ENCODE results near the gene FZR1. TPM values are rescaled to one million over a fixed set of nuclear protein-coding genes. Genes with fewer than 3 reads are reported as not detected.

The FZR1 gene
- total and polyA plus RNA-seq, 2 of the 4 experiments (the other 2 are of a cell fraction), result 21.5 to 47.8 TPM

DNA sequence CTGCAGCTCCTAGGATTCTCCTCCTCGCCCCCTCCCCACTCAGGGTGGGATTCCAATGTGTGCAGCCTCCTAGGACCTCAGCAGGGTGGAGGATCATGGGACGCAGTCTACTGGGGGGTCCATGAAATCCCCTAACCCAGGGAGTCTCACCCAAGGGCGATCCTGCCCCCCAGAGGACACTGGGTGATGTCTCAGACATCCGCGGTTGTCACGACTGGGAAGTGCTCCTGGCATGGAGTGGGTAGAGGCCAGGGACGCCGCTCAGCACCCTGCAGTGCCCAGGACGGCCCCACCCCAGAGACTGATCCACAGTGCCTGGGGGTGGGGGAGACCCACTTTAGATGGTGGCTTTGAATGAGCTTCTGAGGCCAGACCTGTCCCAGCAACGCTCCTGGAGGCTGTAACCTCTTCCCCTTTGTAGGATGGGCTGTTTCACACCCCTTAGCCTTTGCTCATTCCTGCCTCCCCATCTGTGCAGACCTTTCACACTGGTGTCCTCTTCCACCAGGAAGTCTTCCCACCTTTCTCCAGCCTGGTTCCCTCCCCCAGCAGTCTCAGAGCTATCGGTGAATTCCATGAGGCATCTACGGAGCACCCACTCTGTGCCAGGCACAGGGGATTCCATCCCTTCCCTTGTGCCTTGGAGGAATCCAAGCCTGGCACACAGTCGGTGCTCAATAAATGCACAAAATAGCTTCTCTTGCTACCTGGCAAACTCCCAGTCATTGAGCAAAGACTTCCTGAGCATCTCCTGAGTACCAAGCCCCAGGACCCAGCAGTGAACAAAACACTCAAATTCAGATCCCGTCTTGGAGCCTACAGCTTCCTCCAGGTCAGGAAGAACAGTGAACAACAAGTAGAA is 36.2 kb upstream of the FZR1 start (continued):
- no peak for TF ChIP-seq RFX5 (IDR thresholded peaks at IDR 0.05; ENCODE audit: low read depth, low read length)

DNA sequence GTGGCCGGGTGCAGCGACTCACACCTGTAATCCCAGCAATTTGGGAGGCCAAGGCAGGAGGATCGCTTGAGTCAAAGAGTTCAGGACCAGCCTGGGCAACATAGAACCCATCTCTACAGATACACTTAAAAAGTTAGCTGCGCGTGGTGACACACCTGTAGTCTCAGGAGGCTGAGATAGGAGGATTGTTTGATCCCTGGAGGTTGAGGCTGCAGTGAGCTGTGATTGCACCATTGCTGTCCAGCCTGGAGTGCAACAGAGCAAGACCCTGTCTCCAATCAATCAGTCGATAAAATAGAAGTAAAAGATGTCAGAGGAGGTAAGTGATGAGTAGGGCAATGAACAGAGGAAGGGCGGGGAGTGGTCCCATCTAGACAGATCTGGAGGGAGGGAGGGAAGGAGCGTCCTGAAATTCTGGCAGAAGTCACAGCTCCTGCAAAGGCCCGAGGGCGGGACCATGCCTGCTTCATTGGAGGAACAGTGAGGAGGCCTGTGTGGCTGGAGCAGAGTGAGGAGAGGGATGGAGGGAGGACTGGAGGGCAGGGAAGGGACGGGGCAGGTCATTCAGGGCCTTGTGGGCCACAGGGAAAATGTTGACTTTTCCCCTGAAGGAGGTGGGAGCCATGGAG is 35.5 kb upstream of the FZR1 start:
- CTCF ChIA-PET, result interaction anchor here (0.6 kb wide), 1 partner anchor 147 kb away, joined by 3 read pairs; no protein-coding TSS in a partner anchor
- dilution Hi-C loops (cut with HindIII; ENCODE audit: low sequenced_read_pairs, unreplicated experiment), result no loop called here

More for the DNA sequence above, 35.5 kb upstream of the FZR1 start:
- Histone ChIP-seq H3K27ac (ENCODE audit: insufficient read depth, low read length) (no peak overlapping the region), H4K5ac (ENCODE audit: low read depth, low read length) (no peak overlapping the region), H4K91ac (ENCODE audit: insufficient read depth, low read depth, low read length) (no peak overlapping the region), H3K4me1 (ENCODE audit: control insufficient read depth, insufficient read depth, low read length) (no peaks in the 10 kb centered on the region), H2BK5ac (ENCODE audit: low read depth, low read length, poor library complexity, severe bottlenecking) (no peak overlapping the region), H3K9me1 (ENCODE audit: insufficient read depth, low read length) (no peaks in the 10 kb centered on the region), H3K4me2 (ENCODE audit: low read depth, low read length) (no peak overlapping the region), H3K27me3 (ENCODE audit: control insufficient read depth, insufficient read depth, low read length) (peaks cover 6% of the 10 kb centered on the region; the same call in 1 of the 2 replicates), H2BK20ac (ENCODE audit: low read depth, low read length) (no peak overlapping the region), H3K9ac (ENCODE audit: low read depth, low read length) (no peak overlapping the region), H3K4ac (ENCODE audit: low read depth, low read length) (no peak overlapping the region), H2AK9ac (replicated peaks; ENCODE audit: low read depth, low read length, poor library complexity) (no peak overlapping the region), H3K4me3 (ENCODE audit: insufficient read depth, low read depth, low read length) (no peak overlapping the region), H3K18ac (ENCODE audit: low read depth, low read length) (no peak overlapping the region), H3K14ac (replicated peaks; ENCODE audit: low read depth, low read length) (no peak overlapping the region), H2BK120ac (ENCODE audit: low read depth, low read length) (no peak overlapping the region), H2BK15ac (ENCODE audit: low read depth, low read length) (no peak overlapping the region), H3K79me1 (ENCODE audit: low read depth in 1 of 2, low read length in 2 of 2) (peaks cover 0 to 16% of the 10 kb centered on the region in 2 experiments; a peak in 3 of 4 replicates), H4K8ac (ENCODE audit: low read depth in 2 of 2, low read length in 2 of 2) (no peak overlapping the region), H3K56ac (ENCODE audit: extremely low read depth, insufficient read depth, low read length) (no peak overlapping the region), H3K9me3 (ENCODE audit: control insufficient read depth, insufficient read depth, low read length) (no peaks in the 10 kb centered on the region), H3K36me3 (ENCODE audit: control insufficient read depth, insufficient read depth, low read length) (peaks cover 6% of the 10 kb centered on the region), H4K20me1 (ENCODE audit: insufficient read depth, low read length) (peaks cover 13% of the 10 kb centered on the region), H2AK5ac (ENCODE audit: low read depth, low read length) (no peak overlapping the region), H3K23ac (ENCODE audit: low read depth, low read length) (no peak overlapping the region), H2AFZ (replicated peaks; ENCODE audit: low read length, poor library complexity) (peak overlapping the region; percentile 3)
- POLR2A ChIA-PET (ENCODE audit: unreplicated experiment), result no interaction called here
- intact Hi-C loops (cut with micrococcal nuclease), result loop anchor here (5.0 kb wide), 1 partner anchor 163 kb away; no protein-coding TSS in a partner anchor
- in situ Hi-C loops (cut with MboI; ENCODE audit: low sequenced_read_pairs), result loop anchor here (5.0 kb wide), 1 partner anchor 143 kb away; no protein-coding TSS in a partner anchor
- no TSS peak for BruUV-seq (replicated peaks)
- ATAC-seq (ENCODE audit: low read depth) (no peak), DNase-seq (no peak)
- 54% methylated on average over 5 of the region's 11 CpGs; no CpG with 5 or more reads in 1 of the 2 experiments for WGBS, 2 experiments (ENCODE audit: extremely low coverage in 2 of 2, insufficient read length in 1 of 2)
- TF ChIP-seq POLR2A (IDR thresholded peaks at IDR 0.05; ENCODE audit: low read depth, low read length) (no peak), CEBPB (IDR thresholded peaks at IDR 0.05; ENCODE audit: low read depth, low read length) (no peak), RFX5 (IDR thresholded peaks at IDR 0.05; ENCODE audit: low read depth, low read length) (no peak), MAFK (IDR thresholded peaks at IDR 0.05; ENCODE audit: low read depth, low read length) (no peak)
- TF ChIP-seq, protein P1, sequence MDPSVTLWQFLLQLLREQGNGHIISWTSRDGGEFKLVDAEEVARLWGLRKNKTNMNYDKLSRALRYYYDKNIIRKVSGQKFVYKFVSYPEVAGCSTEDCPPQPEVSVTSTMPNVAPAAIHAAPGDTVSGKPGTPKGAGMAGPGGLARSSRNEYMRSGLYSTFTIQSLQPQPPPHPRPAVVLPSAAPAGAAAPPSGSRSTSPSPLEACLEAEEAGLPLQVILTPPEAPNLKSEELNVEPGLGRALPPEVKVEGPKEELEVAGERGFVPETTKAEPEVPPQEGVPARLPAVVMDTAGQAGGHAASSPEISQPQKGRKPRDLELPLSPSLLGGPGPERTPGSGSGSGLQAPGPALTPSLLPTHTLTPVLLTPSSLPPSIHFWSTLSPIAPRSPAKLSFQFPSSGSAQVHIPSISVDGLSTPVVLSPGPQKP (IDR thresholded peaks at IDR 0.05; ENCODE audit: borderline replicate concordance, low read depth, low read length), result no peak
- TF ChIP-seq, protein P2, sequence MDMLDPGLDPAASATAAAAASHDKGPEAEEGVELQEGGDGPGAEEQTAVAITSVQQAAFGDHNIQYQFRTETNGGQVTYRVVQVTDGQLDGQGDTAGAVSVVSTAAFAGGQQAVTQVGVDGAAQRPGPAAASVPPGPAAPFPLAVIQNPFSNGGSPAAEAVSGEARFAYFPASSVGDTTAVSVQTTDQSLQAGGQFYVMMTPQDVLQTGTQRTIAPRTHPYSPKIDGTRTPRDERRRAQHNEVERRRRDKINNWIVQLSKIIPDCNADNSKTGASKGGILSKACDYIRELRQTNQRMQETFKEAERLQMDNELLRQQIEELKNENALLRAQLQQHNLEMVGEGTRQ (IDR thresholded peaks at IDR 0.05; ENCODE audit: low read depth, low read length), result no peak

Measured in IMR-90 (cell line).